ENCODE measurements around the gene DPP6. TPM values are rescaled to one million over a fixed set of nuclear protein-coding genes. Genes with fewer than 3 reads are reported as not detected.

The DPP6 gene
- polyA plus RNA-seq, 1 of the 3 experiments (the other 2 are of a cell fraction), result not detected

- no peak for TF ChIP-seq ZBTB33 (IDR thresholded peaks at IDR 0.05; ENCODE audit: borderline replicate concordance, low read depth)
These were observed 389.6 kb downstream of the DPP6 start (continued) for GRCh38 chr7:154441811-154442210.

GRCh38 chr7:154442939-154443338 is 390.7 kb downstream of the DPP6 start:
- Histone ChIP-seq H3K27ac (ENCODE audit: low read depth in 2 of 2, low read length in 1 of 2) (no peak overlapping the region), H3K79me2 (ENCODE audit: insufficient read depth) (no peaks in the 10 kb centered on the region), H3K36me3 (replicated peaks in 1 of 2; ENCODE audit: control insufficient read depth in 1 of 2, insufficient read depth in 2 of 2, low read length in 1 of 2) (no peaks in the 10 kb centered on the region), H2AFZ (ENCODE audit: low read depth) (no peak overlapping the region), H3K4me3 (ENCODE audit: low read depth in 2 of 2, low read length in 1 of 2) (no peak overlapping the region), H3K4me1 (ENCODE audit: control insufficient read depth in 1 of 2, insufficient read depth in 2 of 2, low read depth in 1 of 2, low read length in 1 of 2) (no peaks in the 10 kb centered on the region), H3K27me3 (ENCODE audit: insufficient read depth) (no peaks in the 10 kb centered on the region), H3K9ac (no peak overlapping the region), H3K9me3 (peaks cover 13% of the 10 kb centered on the region; the same call in 1 of the 2 replicates), H3K9me2 (0 out of 2 replicates have a peak, but pooled peaks cover 3% of the 10 kb centered on the region), H3K4me2 (no peak overlapping the region), H4K20me1 (ENCODE audit: insufficient read depth) (no peaks in the 10 kb centered on the region), H3F3A (replicated peaks; ENCODE audit: insufficient read depth) (no peaks in the 10 kb centered on the region)
- TF ChIP-seq EP300 (IDR thresholded peaks at IDR 0.05; ENCODE audit: borderline replicate concordance in 1 of 2, low read depth in 1 of 2, low read length in 1 of 2) (no peak), MAX (IDR thresholded peaks at IDR 0.05; ENCODE audit: low read depth) (no peak), FOSL2 (IDR thresholded peaks at IDR 0.05; ENCODE audit: borderline replicate concordance, low read depth) (no peak), YY1 (IDR thresholded peaks at IDR 0.05; ENCODE audit: low read depth) (no peak), EZH2phosphoT487 (IDR thresholded peaks at IDR 0.05; ENCODE audit: borderline replicate concordance, low read depth) (no peak), NFIC (IDR thresholded peaks at IDR 0.05; ENCODE audit: borderline replicate concordance) (no peak), TEAD4 (IDR thresholded peaks at IDR 0.05; ENCODE audit: borderline replicate concordance, insufficient read depth) (no peak), ELF1 (IDR thresholded peaks at IDR 0.05) (no peak), RCOR1 (IDR thresholded peaks at IDR 0.05; ENCODE audit: low read length) (no peak), FOXJ3 (CRISPR knock-in tag; IDR thresholded peaks at IDR 0.05) (no peak), RFX5 (IDR thresholded peaks at IDR 0.05; ENCODE audit: low read length) (no peak), REST (IDR thresholded peaks at IDR 0.05; ENCODE audit: low read depth, low read length) (no peak), MEF2A (IDR thresholded peaks at IDR 0.05; ENCODE audit: borderline replicate concordance, low read depth) (no peak), USF1 (IDR thresholded peaks at IDR 0.05; ENCODE audit: borderline replicate concordance, low read depth) (no peak), MXI1 (IDR thresholded peaks at IDR 0.05; ENCODE audit: low read depth, low read length) (no peak), GABPA (IDR thresholded peaks at IDR 0.05; ENCODE audit: low read depth) (no peak), CHD2 (IDR thresholded peaks at IDR 0.05; ENCODE audit: low read length, partially characterized antibody) (no peak), PBX3 (IDR thresholded peaks at IDR 0.05) (no peak), CTCF (IDR thresholded peaks at IDR 0.05) (no peak)
- 11% methylated on average over 2 of the region's 2 CpGs for WGBS (ENCODE audit: low lambda C conversion rate)
- no peak for DNase-seq
- CTCF ChIA-PET, result interaction anchor here (2.1 kb wide), 1 partner anchor 61 kb away, joined by 5 read pairs; no protein-coding TSS in a partner anchor
- POLR2A ChIA-PET, result no interaction called here
